ENCODE results near the gene SLCO2A1. TPM values are rescaled to one million over a fixed set of nuclear protein-coding genes. Genes with fewer than 3 reads are reported as not detected.

Gene SLCO2A1
- total RNA-seq, 4 donors from 2014 or later, result 8.4 to 68.5 (median 22.7) TPM

DNA sequence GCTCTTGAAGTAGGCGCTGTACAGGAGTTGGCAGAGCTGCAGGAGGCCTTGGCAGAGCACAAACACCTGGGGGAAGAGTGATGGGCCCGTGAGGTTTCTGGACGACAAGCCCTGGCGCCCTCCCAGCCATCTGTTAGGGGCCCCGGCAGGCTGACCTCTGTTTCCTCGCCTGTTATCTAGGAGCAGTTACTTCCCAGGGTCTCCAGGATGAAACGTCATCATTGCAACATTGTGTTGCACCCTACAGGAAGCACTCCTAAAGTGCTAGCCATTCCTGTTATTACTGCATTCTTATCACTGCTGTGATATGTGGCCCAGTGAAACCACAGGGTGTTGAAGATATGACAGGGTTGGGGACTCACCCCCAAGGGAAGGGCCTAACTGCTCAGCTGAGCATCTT is 50.2 kb downstream of the SLCO2A1 start:
- intact Hi-C loops (cut with DNase I; ENCODE audit: low total_unique reads), result no loop called here
- in situ Hi-C loops (cut with MboI; ENCODE audit: low pct_ligation_motif_present in 1 of 4, low pct_unique_long_range_greater_than_20kb in 1 of 4, low sequenced_read_pairs in 3 of 4), result no loop called here
- no peak overlapping the region for H3K4me3 ChIP-seq
- no peak for DNase-seq
- H3K36me3 ChIP-seq, result no peaks in the 10 kb centered on the region
- H3K9me3 ChIP-seq, result no peaks in the 10 kb centered on the region
- WGBS, 2 donors (ENCODE audit: low coverage in 1 of 2), result 39 to 59% methylated on average over 3 to 7 of the region's 7 CpGs
- H3K27me3 ChIP-seq, result no peaks in the 10 kb centered on the region
- no peaks in the 10 kb centered on the region for H3K4me1 ChIP-seq
- no peak for TF ChIP-seq POLR2A (IDR thresholded peaks at IDR 0.05)
- no peak for TF ChIP-seq POLR2AphosphoS5 (IDR thresholded peaks at IDR 0.05)
- TF ChIP-seq, protein P1, sequence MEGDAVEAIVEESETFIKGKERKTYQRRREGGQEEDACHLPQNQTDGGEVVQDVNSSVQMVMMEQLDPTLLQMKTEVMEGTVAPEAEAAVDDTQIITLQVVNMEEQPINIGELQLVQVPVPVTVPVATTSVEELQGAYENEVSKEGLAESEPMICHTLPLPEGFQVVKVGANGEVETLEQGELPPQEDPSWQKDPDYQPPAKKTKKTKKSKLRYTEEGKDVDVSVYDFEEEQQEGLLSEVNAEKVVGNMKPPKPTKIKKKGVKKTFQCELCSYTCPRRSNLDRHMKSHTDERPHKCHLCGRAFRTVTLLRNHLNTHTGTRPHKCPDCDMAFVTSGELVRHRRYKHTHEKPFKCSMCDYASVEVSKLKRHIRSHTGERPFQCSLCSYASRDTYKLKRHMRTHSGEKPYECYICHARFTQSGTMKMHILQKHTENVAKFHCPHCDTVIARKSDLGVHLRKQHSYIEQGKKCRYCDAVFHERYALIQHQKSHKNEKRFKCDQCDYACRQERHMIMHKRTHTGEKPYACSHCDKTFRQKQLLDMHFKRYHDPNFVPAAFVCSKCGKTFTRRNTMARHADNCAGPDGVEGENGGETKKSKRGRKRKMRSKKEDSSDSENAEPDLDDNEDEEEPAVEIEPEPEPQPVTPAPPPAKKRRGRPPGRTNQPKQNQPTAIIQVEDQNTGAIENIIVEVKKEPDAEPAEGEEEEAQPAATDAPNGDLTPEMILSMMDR (IDR thresholded peaks at IDR 0.05), result no peak
- no peak for TF ChIP-seq EP300 (IDR thresholded peaks at IDR 0.05; ENCODE audit: low read depth)
- H3K27ac ChIP-seq, result no peak overlapping the region

DNA sequence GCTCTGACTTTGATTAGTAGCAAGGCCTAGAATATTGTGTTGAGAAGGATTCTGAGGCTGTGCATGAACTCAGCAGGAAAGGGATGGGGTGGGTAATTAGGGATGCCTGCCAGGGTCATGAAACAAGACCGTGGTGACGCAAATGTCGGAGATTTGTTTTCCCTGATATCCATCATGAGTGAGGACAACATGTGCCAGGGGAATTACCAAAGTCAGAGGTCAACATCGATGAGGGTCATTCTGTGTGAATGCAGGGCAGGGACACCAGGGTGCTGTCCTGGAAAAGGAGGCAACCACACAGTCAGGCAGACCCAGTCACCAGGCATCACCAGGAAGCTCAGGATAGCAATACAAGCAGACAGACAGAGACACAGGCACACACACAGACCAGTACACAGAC is 52.2 kb downstream of the SLCO2A1 start:
- Histone ChIP-seq H3K27me3 (no peaks in the 10 kb centered on the region), H3K9me3 (no peaks in the 10 kb centered on the region), H3K4me1 (no peaks in the 10 kb centered on the region), H3K27ac (no peak overlapping the region), H3K36me3 (no peaks in the 10 kb centered on the region), H3K4me3 (no peak overlapping the region)
- intact Hi-C loops (cut with DNase I; ENCODE audit: low total_unique reads) (no loop called here), in situ Hi-C loops (cut with MboI; ENCODE audit: low pct_ligation_motif_present in 1 of 4, low pct_unique_long_range_greater_than_20kb in 1 of 4, low sequenced_read_pairs in 3 of 4) (no loop called here)
- WGBS, 2 donors (ENCODE audit: low coverage in 1 of 2), result 80 to 92% methylated on average over 2 to 4 of the region's 4 CpGs
- TF ChIP-seq POLR2AphosphoS5 (IDR thresholded peaks at IDR 0.05) (no peak), EP300 (IDR thresholded peaks at IDR 0.05; ENCODE audit: low read depth) (no peak), POLR2A (IDR thresholded peaks at IDR 0.05) (no peak)
- TF ChIP-seq, protein P1 (IDR thresholded peaks at IDR 0.05), result no peak
- no peak for DNase-seq

DNA sequence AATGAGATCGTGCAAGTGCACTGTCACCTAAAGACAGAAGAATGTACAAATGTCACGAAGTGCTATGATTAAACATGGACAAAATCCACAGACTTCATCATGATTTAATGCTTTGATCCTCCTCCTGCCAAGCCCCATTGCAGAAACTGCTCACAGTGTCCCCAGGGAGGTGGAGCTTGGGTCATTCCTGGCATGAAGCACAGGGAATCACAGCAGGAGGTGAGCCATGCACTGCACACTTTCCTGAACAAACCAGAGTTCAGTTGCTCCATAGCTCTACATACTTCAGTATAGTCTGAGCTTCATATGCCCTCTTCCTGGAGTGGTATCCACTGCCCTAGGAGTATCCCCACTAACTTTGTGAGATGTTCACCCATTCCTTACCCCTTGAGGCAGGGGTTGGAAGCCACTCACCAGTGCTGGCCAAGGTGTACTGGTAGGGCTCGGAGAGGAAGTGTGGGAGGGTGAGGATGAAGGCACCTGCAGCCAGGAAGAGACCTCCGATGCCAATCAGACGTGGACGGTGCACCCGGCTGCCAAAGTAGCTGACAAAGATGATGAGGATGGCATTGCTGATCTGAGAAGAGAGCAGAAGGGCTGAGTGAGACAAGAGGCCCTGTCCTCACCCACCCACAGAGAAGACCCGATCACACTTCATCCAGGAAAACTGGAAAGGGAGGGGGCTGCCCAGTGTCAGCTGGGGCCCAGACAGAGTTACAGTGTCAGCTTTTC is 56.3 kb downstream of the SLCO2A1 start:
- Histone ChIP-seq H3K4me1 (no peaks in the 10 kb centered on the region), H3K36me3 (no peaks in the 10 kb centered on the region), H3K27me3 (no peaks in the 10 kb centered on the region), H3K27ac (no peak overlapping the region), H3K4me3 (no peak overlapping the region), H3K9me3 (no peaks in the 10 kb centered on the region)
- in situ Hi-C loops (cut with MboI; ENCODE audit: low pct_ligation_motif_present in 1 of 4, low pct_unique_long_range_greater_than_20kb in 1 of 4, low sequenced_read_pairs in 3 of 4) (no loop called here), intact Hi-C loops (cut with DNase I; ENCODE audit: low total_unique reads) (no loop called here)
- DNase-seq, result no peak
- 89% methylated on average over 8 of the region's 8 CpGs; no CpG with 5 or more reads in 1 of the 2 donors for WGBS, 2 donors (ENCODE audit: low coverage in 1 of 2)
- TF ChIP-seq EP300 (IDR thresholded peaks at IDR 0.05; ENCODE audit: low read depth) (no peak), POLR2AphosphoS5 (IDR thresholded peaks at IDR 0.05) (no peak), POLR2A (IDR thresholded peaks at IDR 0.05) (no peak)
- TF ChIP-seq, protein P1 (IDR thresholded peaks at IDR 0.05), result no peak

DNA sequence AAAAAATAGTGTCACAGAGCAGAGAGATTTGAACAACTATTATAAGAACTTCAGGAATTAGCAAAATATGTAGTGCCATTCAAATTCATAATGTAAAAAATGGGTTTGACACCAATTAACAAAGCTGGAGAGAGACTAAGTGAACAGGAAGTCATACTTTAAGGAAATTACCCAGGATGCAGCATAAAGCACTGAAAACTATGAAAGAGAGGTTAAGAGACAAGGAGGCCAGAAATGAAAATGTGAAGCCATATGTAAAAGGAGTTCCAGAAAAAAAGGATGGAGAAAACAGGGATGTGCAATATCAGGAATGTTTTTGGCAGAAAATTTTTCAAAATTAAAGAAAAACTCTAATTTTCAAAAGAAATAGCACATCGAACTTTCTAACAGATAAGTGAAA is 57.6 kb downstream of the SLCO2A1 start:
- no peak for DNase-seq
- Histone ChIP-seq H3K27me3 (no peaks in the 10 kb centered on the region), H3K9me3 (no peaks in the 10 kb centered on the region), H3K4me3 (no peak overlapping the region), H3K36me3 (no peaks in the 10 kb centered on the region), H3K4me1 (no peaks in the 10 kb centered on the region), H3K27ac (no peak overlapping the region)
- intact Hi-C loops (cut with DNase I; ENCODE audit: low total_unique reads), result no loop called here
- in situ Hi-C loops (cut with MboI; ENCODE audit: low pct_ligation_motif_present in 1 of 4, low pct_unique_long_range_greater_than_20kb in 1 of 4, low sequenced_read_pairs in 3 of 4), result no loop called here
- TF ChIP-seq POLR2A (IDR thresholded peaks at IDR 0.05) (no peak), POLR2AphosphoS5 (IDR thresholded peaks at IDR 0.05) (no peak), EP300 (IDR thresholded peaks at IDR 0.05; ENCODE audit: low read depth) (no peak)
- TF ChIP-seq, protein P1 (IDR thresholded peaks at IDR 0.05), result no peak
- 79 to 87% methylated on average over 1 of the region's 1 CpG for whole genome bisulfite sequencing, 2 donors (ENCODE audit: low coverage in 1 of 2)
